HG03378 (cell line): ENCODE measurements around the gene CTTN.
"Not testable (repeated sequence)": the region's sequence is repeated elsewhere in the genome, so short reads cannot be mapped to it uniquely, and the experiment has no call there.

Experiments used
- ATAC-seq: cut with Tn5 transposase; IDR thresholded peaks from one replicate; pipeline ENCODE4 v1.9.1; 2021; ENCODE audit warnings: mild to moderate bottlenecking, moderate library complexity; ENCODE audit not compliant: unreplicated experiment

The CTTN gene

DNA sequence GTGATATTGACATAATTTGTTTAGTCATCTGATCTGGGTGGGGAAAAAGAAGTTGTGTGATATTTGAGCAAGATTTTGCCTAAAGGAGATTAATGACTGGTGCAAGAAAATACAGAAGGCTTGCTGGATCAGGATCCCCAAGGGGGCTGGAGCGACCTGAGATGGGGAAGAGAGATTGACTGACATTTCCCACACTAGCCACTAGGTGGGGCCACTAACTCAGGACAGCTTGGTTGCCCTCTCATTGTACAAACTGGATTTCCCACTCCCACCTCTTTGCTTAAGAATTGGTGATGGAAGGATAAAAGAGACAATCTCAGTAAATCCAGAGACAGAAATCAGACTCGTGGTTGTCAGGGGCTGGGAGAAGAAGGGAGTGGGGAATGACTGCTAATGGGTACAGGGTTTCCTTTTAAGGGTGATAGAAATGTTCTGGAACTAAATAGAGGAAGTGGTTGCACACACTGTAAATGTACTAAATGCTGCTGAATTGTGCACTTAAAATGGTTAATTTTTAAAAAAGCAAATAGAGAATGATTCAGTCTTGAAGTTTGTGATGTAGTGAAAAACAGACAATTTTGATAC lies 50.7 kb downstream of the CTTN start:
- ATAC-seq, result no peak

DNA sequence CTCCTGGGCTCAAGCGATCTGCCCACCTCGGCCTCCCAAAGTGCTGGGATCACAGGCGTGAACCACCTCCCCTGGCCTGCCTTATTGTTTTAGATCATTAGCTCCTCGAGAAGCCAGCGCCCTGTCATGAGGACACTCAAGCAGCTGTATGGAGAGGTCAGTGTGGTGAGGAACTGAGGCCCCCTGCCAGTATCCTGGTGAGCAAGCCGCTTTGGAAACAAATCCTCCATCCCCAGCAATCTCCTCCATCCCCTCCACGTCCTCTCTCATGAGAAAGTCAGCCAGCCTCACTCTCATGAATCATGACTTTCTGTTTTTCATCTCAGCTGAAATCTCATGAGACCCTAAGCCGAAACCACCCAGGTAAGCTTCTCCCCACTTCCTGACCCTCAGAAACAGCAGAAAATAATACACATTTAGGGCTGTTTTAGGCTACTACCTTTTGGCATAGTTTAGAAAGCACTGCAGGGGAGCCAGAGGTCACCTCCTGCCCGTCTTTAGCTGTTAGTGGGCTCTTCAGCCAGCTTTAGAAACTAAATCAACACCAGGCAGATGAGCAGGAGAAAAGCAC lies 56.0 kb downstream of the CTTN start:
- no peak for ATAC-seq

- ATAC-seq, result not testable (repeated sequence)
Measured at GRCh38 chr11:70454811-70455210, 56.5 kb downstream of the CTTN start.

DNA sequence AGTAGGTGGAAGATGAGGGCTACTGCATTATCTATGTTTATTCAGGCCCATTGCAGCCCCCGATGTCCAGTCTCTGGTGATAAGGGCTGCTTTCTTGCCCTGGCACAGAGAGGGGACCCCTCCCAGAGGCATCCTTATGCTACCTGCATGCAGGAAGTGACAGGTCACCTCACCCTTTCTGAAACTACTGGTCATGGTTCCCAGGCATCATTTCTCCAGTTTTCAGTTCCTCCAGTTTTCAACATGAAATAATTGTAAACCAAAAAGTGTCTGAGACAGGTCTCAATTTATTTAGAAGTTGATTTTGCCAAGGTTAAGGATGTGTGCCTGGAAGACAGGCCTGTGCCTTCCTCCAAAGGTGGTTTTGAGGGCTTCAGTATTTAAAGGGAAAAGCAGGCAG lies 57.0 kb downstream of the CTTN start:
- ATAC-seq, result no peak

DNA sequence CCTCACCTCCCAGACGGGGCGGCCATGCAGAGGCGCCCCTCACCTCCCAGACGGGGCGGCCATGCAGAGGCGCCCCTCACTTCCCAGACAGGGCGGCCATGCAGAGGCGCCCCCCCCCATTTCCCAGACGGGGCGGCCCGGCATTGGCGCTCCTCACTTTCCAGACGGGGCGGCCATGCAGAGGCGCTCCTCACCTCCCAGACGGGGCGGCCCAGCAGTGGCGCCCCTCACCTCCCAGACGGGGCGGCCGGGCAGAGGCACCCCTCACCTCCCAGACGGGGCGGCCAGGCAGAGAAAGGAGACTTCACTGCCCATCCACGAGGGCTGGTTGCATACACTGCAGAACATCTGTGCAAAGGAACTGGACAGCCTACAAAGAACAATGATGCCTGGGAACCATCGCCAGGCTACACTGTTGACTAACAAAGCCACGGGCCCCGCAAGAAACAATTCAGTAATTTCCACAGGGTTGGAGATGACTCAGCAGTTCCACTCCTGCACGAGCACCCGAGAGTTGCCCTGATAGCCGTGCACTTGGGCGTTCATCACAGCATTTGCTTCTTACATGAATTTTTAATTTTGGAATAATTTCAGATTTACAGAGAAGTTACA lies 58.7 kb downstream of the CTTN start:
- no peak for ATAC-seq

GRCh38 chr11:70458736-70459135 lies 60.4 kb downstream of the CTTN start:
- no peak for ATAC-seq

DNA sequence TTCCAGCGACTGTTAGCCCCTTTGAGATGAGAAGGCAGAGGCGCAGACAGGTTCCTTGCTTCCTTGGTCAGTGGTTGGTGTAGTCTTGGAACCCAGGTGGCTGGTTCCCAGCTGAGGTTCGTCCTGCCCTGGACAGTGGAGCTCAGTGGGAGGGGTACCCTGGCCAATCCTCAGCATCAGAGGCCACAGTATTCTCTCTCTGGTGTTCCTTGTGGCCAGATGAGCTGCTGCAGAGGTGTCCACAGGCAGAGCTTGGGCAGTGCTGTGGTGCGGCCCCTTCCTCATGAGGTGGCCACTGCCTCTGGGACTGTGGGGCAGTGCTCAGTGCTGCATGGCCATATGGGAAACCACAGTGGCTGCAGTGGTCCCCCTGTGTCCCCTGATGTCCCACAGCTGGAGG lies 61.8 kb downstream of the CTTN start:
- no peak for ATAC-seq

DNA sequence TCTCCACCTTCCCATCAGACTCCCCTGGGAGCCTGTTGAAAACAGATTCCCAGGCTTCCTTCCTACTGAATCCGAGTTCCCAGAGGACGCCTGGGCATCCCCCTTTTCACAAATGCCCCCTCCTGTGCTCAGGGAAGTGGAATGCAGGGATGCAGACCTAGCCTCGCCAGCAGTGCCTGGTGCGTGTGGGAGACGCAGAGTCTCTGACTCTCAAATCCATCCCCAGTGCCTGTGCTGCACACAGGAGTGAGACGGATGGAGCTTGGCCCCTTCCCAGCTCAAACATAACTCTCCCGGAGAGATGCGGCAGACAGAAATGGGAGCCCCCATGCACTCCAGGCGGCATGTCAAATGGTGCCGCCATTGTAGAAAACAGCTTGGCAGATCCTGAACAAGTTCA lies 62.6 kb downstream of the CTTN start:
- ATAC-seq, result no peak

- no peak for ATAC-seq
Measured at GRCh38 chr11:70462818-70463477, 64.6 kb downstream of the CTTN start.

DNA sequence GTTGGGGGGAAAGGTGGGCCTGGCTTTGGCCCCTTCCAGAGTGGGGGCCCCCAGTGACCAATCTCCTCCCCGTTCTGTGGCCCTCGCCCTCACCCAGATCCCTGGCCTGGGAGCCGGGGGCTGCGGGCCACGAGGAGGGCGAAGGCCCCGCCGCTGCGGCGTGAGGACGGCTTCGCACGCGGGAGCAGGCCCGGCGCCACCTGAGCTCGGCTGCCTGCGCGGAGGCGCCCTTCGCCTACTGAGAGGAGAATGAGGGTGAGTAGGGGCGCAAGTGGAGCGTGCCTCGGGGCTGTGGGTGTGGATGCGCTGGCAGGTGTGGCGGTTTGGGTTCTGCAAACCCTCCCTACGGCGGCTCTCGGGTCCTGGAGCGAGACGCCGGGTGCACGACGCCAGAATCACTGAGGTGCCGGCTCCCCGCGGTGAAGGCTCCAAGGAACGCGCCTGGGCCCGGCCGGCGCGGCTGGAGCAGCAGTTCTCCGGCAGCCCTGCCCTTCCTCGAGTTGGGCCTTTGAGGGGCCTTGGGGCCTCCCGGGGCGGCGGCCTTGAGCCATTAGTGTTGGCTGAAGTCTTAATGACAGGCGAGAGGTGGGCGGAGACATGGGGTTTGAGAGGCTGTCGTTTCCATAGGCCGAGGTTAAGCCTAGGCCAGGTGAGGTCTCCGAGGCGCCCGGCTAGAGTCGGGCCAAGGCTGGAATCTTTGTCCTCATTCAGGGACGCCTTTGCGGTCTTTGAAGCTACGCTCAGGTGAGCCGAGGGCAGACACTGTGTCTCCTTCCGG lies 65.3 kb downstream of the CTTN start:
- ATAC-seq, result no peak

- ATAC-seq, result no peak
Measured at GRCh38 chr11:70464509-70465361, 66.4 kb downstream of the CTTN start.

DNA sequence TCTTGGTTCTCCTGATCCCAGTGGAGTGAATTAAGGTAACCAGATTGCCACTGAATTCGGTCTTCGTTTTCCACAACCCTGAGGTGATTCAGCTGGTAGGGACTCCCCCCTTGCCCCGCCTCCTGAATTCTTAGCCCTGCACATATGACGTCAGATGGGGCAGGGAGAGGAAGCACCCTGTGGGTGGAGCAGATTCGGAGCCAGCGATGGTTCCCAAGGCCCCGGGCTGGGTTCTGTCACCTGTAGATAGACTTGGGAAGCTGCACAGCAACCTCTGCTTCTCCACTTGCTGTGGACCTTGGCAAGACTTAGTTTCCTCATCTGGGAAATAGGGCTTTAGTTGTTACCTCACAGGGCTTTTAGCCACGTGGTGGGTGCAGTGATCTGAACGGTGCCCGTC lies 67.8 kb downstream of the CTTN start:
- no peak for ATAC-seq

- ATAC-seq, result no peak
Measured at GRCh38 chr11:70466596-70466995, 68.3 kb downstream of the CTTN start.

DNA sequence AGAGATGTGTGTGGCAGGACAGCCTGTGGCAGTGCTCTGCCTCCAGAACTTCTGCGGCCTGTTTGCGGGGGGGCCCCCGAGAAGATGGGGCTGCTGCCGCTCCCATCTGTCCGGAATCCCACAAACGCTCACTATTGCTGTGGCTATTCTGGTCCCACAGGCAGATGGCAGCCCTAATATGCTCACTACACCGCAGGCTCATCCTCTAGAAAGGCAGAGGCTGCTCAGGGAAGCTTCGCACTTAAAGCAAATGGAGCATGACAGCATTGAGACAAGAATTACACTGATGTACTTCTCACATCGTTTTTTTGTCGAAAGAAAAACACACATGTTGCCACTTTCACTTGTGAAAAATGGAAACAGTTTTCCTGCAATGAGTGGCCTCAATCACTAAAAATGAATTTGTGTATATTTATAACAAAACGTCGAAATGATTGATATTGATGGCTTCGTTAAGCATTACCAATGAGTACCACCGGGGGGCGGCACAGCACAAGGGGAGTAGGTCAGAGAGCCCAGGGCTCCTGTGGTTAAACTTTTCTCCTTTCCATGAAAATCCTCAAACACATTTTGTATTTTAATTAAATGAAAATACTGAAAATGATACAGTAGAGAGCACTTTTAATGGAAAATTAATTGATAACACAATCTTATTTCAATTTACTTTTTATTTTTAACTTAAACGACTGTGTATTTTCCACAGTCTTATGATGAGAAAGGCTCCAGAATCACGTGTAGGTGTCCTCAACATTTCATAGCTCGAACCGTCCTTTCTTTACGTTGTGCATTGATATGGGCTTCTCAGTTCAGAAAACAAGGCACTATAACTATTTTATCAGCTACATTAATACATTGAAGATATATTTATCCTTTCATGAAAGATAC lies 69.1 kb downstream of the CTTN start:
- no peak for ATAC-seq

DNA sequence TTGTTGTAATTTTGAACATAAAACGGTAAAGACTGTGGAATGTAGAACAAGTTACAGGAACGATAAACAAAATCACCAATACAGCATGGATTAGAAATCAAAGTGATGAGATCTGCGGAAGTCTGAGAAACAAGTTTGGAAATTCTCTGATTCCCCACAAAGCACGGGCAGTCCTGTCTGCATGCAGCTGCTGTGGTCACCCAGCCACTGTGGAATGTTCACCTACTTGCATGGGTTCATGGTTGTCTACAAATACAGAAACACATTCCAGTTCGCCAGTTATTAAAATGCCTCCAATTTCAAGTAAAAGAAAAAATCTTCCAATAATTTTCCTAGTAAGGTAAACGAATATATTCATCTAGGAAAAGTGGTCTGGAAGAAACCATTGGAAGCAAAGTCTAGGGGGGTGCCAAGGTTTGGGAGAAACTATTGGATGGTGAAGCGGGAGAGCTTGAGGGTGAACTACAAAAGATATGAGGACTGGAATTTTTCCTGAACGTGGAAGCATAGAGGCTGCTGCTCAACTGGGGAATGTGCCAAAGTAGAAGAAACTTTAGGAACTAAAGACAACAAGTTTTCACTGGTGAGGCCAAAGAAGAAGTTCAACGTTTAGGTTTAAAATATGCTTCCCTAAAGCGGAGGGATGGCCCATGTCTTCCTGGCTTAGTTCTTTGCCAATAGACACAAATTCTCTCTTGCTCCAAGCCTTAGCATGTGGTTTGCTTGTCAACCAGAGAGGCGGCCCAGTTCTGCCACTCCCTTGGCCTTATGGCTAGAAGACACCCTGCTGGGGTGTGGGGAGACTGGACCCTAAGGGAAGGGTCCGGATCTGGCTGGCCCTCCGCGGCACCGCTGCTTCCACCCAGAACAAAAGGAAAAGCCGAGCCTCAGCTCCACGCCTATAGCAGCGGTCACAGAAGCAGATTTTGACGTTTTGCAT lies 70.2 kb downstream of the CTTN start:
- ATAC-seq, result no peak

DNA sequence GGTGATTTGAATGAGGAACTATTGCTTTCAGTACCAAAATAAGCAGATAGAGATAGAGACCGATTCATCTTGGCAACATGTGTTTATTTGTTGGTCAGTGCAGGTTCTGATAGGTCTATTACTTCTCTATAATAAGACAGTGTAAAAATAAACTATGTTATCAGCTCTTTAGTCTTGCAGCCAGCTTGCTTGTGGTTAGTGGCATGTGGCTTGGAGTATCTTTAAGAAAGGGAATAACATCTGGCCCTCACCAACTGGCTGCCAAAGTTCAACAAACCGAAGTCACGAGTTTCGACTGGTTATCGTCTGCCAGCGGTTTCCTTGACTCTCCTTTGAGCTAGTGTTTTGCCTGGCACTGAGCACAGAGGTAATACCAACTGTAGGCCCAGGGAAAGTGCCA lies 71.8 kb downstream of the CTTN start:
- peak; percentile 71 for ATAC-seq

GRCh38 chr11:70471254-70471653 lies 72.9 kb downstream of the CTTN start:
- ATAC-seq, result no peak

DNA sequence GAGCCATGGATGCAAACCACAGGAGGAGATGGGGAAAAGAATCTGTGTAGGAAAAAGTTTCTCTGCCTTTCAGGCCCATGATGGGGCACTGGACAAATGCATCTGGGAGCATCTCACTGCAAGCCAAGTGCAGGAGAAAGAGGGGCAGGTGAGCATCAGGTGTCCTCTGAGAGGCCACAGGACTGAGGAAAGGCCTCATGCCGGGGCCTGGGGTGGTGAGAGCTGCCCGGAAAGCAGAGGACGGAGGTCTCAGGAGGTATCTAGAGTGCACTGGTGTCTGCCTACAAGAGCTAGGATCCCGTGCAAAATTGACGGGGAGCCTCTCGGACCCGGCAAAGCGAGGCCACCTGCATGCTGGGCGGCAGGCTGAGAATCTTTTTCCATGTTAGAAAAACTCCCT lies 73.9 kb downstream of the CTTN start:
- no peak for ATAC-seq
